Ovary (tissue), 3 donors: ENCODE measurements around the gene POLR3H.

Source experiments
- CTCF ChIP-seq, 3 donors: fragments of 450-650 bp in 2 of 3; fragments of 200-600 bp in 1 of 3; IDR thresholded peaks; one replicate each; pipeline versions ENCODE4 v1.5.1 to v1.8.0; 2016 to 2022; ENCODE audit warnings: antibody characterized with exemption in 3 of 3, mild to moderate bottlenecking in 1 of 3
- EP300 ChIP-seq: sonication (generic); formaldehyde crosslinking; IDR thresholded peaks from one replicate; pipeline ENCODE4 v1.6.1; 2017; ENCODE audit warnings: antibody characterized with exemption
- POLR2A ChIP-seq: fragments of 450-650 bp; IDR thresholded peaks from one replicate; pipeline ENCODE4 v1.6.1; 2017; ENCODE audit warnings: antibody characterized with exemption, mild to moderate bottlenecking, moderate library complexity
- donor health status: DM: no; HTN: no; CAD: no.

- TF ChIP-seq CTCF (IDR thresholded peaks at IDR 0.05) (no peak), POLR2A (no peak), EP300 (no peak)
Observed at GRCh38 chr22:41555325-41555982, 11.2 kb upstream of the POLR3H start.
